PC-3 (cell line): ENCODE data around the gene TMEM259.

Experiments
- EZH2phosphoT487 ChIP-seq: fragments of 300-600 bp; sonication (generic); IDR thresholded peaks from 2 replicates; pipeline ENCODE4 v1.6.1; 2018; ENCODE audit warnings: mild to moderate bottlenecking, antibody characterized with exemption, low read length, borderline replicate concordance
- TF ChIP-seq, protein P1 (sequence below): fragments of 300-600 bp; sonication (generic); conservative IDR thresholded peaks from 2 replicates; pipeline ENCODE4 v1.5.1; 2017; ENCODE audit warnings: antibody characterized with exemption, low read depth, mild to moderate bottlenecking, low read length

DNA sequence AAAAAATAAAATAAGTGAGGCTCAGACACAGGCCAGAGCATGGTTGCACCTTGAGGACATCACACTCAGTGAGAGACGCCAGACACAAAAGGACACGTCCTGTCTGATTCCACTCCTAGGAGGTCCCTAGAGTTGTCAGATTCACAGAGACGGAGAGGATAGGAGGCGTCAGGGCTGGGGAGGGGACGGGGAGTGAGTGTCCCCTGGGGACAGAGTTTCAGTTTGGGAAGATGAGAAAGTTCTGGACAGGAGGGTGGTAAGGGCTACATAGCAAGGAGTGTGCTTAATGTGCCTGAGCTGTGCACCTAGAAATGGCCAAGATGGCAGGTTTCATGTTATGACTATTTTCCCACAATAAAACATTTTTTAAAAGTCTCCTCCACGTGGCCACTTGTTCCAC lies 22.9 kb downstream of the TMEM259 start:
- TF ChIP-seq, protein P1, sequence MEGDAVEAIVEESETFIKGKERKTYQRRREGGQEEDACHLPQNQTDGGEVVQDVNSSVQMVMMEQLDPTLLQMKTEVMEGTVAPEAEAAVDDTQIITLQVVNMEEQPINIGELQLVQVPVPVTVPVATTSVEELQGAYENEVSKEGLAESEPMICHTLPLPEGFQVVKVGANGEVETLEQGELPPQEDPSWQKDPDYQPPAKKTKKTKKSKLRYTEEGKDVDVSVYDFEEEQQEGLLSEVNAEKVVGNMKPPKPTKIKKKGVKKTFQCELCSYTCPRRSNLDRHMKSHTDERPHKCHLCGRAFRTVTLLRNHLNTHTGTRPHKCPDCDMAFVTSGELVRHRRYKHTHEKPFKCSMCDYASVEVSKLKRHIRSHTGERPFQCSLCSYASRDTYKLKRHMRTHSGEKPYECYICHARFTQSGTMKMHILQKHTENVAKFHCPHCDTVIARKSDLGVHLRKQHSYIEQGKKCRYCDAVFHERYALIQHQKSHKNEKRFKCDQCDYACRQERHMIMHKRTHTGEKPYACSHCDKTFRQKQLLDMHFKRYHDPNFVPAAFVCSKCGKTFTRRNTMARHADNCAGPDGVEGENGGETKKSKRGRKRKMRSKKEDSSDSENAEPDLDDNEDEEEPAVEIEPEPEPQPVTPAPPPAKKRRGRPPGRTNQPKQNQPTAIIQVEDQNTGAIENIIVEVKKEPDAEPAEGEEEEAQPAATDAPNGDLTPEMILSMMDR = no peak
- no peak for TF ChIP-seq EZH2phosphoT487
